ENCODE results near the gene TXNRD1. TPM values are rescaled to one million over a fixed set of nuclear protein-coding genes. Genes with fewer than 3 reads are reported as not detected.
A peak's percentile ranks its signal among the peaks of the same experiment; 100 is the strongest.

The TXNRD1 gene
- total and polyA plus RNA-seq, 2 donors (not counting 1 experiment from before 2014, with no cell fraction given): 436 to 1,000 TPM

- Histone ChIP-seq H3K36me3 (ENCODE audit: control insufficient read depth, insufficient read depth, low read length) (no peaks in the 10 kb centered on the region), H3K9me3 (ENCODE audit: control insufficient read depth, insufficient read depth, low read depth, low read length) (no peaks in the 10 kb centered on the region), H3K27me3 (ENCODE audit: control insufficient read depth, insufficient read depth, low read length) (no peaks in the 10 kb centered on the region), H3K4me3 (replicated peaks in 1 of 4; ENCODE audit: control extremely low read depth in 1 of 4, insufficient read depth in 1 of 4, low read depth in 3 of 4, low read length in 4 of 4) (no peak overlapping the region), H2AFZ (ENCODE audit: low read length) (no peak overlapping the region), H3K4me2 (ENCODE audit: extremely low read depth, insufficient read depth, low read length) (no peak overlapping the region), H3K27ac (ENCODE audit: insufficient read depth, low read length) (no peak overlapping the region), H3K79me2 (ENCODE audit: control insufficient read depth, insufficient read depth, low read length) (no peaks in the 10 kb centered on the region), H3K9ac (ENCODE audit: insufficient read depth, low read length) (no peak overlapping the region), H3K4me1 (ENCODE audit: control insufficient read depth, extremely low read depth, insufficient read depth, low read length) (peaks cover 15% of the 10 kb centered on the region), H4K20me1 (ENCODE audit: control insufficient read depth, extremely low read depth, insufficient read depth, low read length) (no peaks in the 10 kb centered on the region)
- TF ChIP-seq EZH2 (IDR thresholded peaks at IDR 0.05; ENCODE audit: low read length, missing control alignments): no peak
- no peak for TF ChIP-seq CTCF (conservative IDR thresholded peaks at IDR 0.05 in 1 of 2, IDR thresholded peaks at IDR 0.05 in 1 of 2; ENCODE audit: low read depth in 1 of 2, low read length in 2 of 2)
- peak; percentile 97 to 98 for DNase-seq (ENCODE audit: low read depth in 2 of 2)
These were observed 33.4 kb upstream of the TXNRD1 start for GRCh38 chr12:104182144-104182543.

- H2AFZ ChIP-seq (ENCODE audit: low read length): no peak overlapping the region
- no peak overlapping the region for H3K27ac ChIP-seq (ENCODE audit: insufficient read depth, low read length)
- no peaks in the 10 kb centered on the region for H3K36me3 ChIP-seq (ENCODE audit: control insufficient read depth, insufficient read depth, low read length)
- peaks cover 12% of the 10 kb centered on the region for H3K4me1 ChIP-seq (ENCODE audit: control insufficient read depth, extremely low read depth, insufficient read depth, low read length)
- peak in 1 of 2 donors; percentile 66 for DNase-seq (ENCODE audit: low read depth in 2 of 2)
- H4K20me1 ChIP-seq (ENCODE audit: control insufficient read depth, extremely low read depth, insufficient read depth, low read length): no peaks in the 10 kb centered on the region
- H3K4me3 ChIP-seq (replicated peaks in 1 of 4; ENCODE audit: control extremely low read depth in 1 of 4, insufficient read depth in 1 of 4, low read depth in 3 of 4, low read length in 4 of 4): no peak overlapping the region
- H3K9ac ChIP-seq (ENCODE audit: insufficient read depth, low read length): no peak overlapping the region
- no peaks in the 10 kb centered on the region for H3K9me3 ChIP-seq (ENCODE audit: control insufficient read depth, insufficient read depth, low read depth, low read length)
- no peak overlapping the region for H3K4me2 ChIP-seq (ENCODE audit: extremely low read depth, insufficient read depth, low read length)
- no peak for TF ChIP-seq CTCF (conservative IDR thresholded peaks at IDR 0.05 in 1 of 2, IDR thresholded peaks at IDR 0.05 in 1 of 2; ENCODE audit: low read depth in 1 of 2, low read length in 2 of 2)
- no peak for TF ChIP-seq EZH2 (IDR thresholded peaks at IDR 0.05; ENCODE audit: low read length, missing control alignments)
- H3K79me2 ChIP-seq (ENCODE audit: control insufficient read depth, insufficient read depth, low read length): no peaks in the 10 kb centered on the region
- no peaks in the 10 kb centered on the region for H3K27me3 ChIP-seq (ENCODE audit: control insufficient read depth, insufficient read depth, low read length)
These were observed 32.8 kb upstream of the TXNRD1 start for GRCh38 chr12:104182621-104183378.

GRCh38 chr12:104183443-104183842 lies 32.1 kb upstream of the TXNRD1 start:
- no peaks in the 10 kb centered on the region for H3K9me3 ChIP-seq (ENCODE audit: control insufficient read depth, insufficient read depth, low read depth, low read length)
- no peak for DNase-seq (ENCODE audit: low read depth in 2 of 2)
- no peak overlapping the region for H3K4me3 ChIP-seq (replicated peaks in 1 of 4; ENCODE audit: control extremely low read depth in 1 of 4, insufficient read depth in 1 of 4, low read depth in 3 of 4, low read length in 4 of 4)
- H3K9ac ChIP-seq (ENCODE audit: insufficient read depth, low read length): no peak overlapping the region
- peaks cover 6% of the 10 kb centered on the region for H3K4me1 ChIP-seq (ENCODE audit: control insufficient read depth, extremely low read depth, insufficient read depth, low read length)
- H3K4me2 ChIP-seq (ENCODE audit: extremely low read depth, insufficient read depth, low read length): no peak overlapping the region
- no peaks in the 10 kb centered on the region for H4K20me1 ChIP-seq (ENCODE audit: control insufficient read depth, extremely low read depth, insufficient read depth, low read length)
- no peaks in the 10 kb centered on the region for H3K27me3 ChIP-seq (ENCODE audit: control insufficient read depth, insufficient read depth, low read length)
- H3K27ac ChIP-seq (ENCODE audit: insufficient read depth, low read length): no peak overlapping the region
- no peaks in the 10 kb centered on the region for H3K79me2 ChIP-seq (ENCODE audit: control insufficient read depth, insufficient read depth, low read length)
- H2AFZ ChIP-seq (ENCODE audit: low read length): no peak overlapping the region
- H3K36me3 ChIP-seq (ENCODE audit: control insufficient read depth, insufficient read depth, low read length): no peaks in the 10 kb centered on the region
- no peak for TF ChIP-seq EZH2 (IDR thresholded peaks at IDR 0.05; ENCODE audit: low read length, missing control alignments)
- no peak for TF ChIP-seq CTCF (conservative IDR thresholded peaks at IDR 0.05 in 1 of 2, IDR thresholded peaks at IDR 0.05 in 1 of 2; ENCODE audit: low read depth in 1 of 2, low read length in 2 of 2)
